Epithelial cell of prostate (primary cell): ENCODE results near the gene CFAP221.

Source experiments
- DNase-seq: peaks from one replicate; pipeline ENCODE4 v3.0.0-alpha.2; 2011; ENCODE audit warnings: low read depth, low spot score
- H3K27ac ChIP-seq: fragments of 450-650 bp; 2 replicates; pipeline ENCODE4 v1.5.1; 2017; ENCODE audit warnings: mild to moderate bottlenecking

The CFAP221 gene

DNA sequence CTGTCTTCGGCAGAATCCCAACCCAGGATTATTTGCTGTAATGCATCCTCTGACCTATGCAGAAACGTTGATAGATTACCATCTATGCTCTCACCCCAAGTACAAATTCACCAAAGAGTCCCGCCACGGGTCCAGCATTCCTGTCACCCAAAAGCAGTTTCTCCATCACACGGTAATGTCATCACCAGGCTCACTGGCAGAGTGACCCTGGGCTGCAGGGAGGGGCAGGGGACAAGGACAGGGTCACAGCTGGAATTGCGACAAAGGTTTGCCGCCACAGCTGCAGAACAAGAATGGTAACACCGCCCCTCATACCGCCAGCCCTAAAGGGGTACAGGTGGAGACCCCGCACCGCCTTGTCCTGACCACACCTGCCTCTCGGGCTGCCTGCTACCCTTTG, 94.0 kb downstream of the CFAP221 start:
- H3K27ac ChIP-seq: no peak overlapping the region
- no peak for DNase-seq

DNA sequence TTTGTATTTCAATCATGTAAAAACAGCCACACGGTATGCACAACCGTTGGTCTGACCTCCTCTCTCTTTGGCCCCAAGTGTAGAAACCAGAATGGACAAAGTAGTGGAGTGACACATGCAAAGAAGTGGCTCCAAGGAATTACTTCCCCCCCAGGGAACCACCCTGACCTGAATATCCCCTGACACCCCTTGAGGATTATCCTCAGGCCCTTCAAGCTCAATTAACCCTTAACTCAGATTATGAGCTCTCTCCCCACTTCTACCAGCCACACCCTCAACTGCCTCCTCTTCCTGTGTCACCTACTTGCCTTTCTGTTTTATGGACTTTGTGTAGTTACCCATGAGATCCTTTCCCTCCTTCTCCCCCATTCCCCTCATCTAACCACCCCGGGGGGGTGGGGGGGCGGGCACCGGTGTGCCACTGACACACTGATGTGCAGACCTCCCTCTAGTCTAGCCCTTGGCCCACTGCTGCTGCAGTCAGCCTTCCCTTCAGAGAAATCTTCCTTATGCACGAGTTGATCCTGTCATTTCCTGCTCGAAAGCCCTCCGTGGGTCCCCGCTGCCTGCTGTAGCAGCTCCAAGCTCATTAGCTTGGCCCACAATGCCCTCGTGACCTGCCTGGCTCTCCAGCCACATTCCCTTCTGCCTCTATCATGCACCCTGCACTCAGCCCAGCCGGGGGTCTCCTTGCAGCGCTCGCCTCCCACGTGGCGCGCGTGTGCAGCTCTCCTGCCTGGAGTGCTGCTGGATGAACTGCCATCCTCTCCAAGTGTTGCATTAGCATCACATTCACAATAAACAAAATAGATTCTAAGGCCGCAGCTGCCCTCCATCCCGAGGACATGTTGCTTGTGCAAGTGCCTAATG, 94.7 kb downstream of the CFAP221 start:
- H3K27ac ChIP-seq: no peak overlapping the region
- no peak for DNase-seq

DNA sequence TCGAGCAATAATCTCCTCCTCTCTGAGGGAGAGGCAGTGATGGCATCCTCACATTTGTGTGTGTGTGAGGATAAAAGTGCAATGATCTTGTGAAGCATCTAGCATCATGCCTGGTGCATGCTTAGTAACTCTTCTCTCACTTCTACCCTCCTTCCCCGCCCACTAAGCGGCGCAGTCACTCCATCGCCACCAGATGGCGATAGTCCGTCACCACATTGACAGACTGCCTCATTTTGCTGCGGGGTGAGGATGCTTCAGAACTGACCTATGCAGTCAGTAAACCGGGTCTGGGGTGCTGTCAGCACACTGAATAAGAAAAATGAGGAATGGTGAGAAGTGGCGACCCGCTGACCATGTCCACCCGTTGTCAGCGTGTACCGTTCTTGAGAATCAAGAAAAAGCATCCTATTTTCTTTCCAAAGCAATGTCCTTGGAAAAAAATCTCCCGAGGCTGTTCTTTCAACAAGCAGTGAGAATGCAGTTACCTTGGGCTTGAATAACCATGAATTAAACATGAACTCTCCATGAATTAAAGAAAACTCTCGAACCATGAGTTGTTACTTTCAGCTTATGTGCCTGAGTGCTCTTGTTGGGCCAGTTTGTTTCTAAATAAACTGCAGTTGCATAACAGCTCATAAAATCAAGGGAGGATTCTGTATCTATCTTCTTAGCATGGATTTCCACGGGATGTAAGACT, 97.5 kb downstream of the CFAP221 start:
- DNase-seq: peak; percentile 3
- H3K27ac ChIP-seq: no peak overlapping the region

DNA sequence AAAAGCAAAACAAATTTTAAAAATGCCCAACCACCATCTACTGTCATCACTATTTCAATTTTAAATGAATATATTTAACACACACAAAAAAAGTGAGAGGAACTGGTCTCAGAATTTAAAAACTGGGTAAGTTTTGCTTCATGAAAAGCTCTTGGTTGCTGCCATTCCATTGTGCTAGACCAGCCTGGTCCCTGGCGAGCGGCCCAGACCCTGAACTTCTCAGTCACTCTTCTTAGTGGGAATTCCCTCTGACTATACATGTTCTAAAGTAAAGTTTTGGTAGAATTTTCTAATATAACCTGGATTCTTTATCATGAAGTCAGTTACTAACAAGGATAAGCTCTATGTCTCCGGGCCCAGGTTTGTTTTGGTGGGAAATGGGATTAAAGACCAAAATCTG, 99.9 kb downstream of the CFAP221 start:
- DNase-seq: no peak
- H3K27ac ChIP-seq: no peak overlapping the region

DNA sequence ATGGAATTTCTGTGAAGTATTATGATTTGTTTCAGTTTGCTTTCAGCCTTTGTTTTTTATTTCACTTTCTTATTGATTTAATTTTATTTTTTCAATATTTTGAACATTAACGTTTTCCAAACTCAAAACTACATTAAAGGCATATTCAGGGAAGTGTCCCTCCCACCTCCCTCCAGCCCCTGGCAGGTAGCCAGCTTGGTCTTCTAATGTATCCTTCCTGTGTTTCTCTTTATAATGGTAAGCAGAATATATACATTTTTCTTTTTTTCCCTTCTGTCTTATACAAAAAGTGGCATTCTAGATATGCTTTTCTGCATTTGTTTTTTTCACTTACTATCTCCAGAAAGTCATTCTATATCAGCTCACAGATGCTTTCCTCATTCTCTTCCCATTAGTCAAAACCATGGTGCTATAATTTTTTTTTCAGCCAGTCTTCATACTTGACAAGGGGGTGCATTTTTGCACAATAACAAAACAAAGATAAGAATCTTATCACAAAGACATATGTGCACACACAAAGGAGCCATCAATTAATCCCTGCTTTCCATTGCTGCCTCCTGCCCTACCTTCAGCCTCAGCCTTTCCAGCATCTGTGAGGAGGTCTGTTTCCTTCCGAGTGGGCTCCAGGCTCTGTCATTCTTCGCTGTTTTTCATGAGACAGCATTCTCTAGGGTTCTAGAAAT, 101.1 kb downstream of the CFAP221 start:
- H3K27ac ChIP-seq: no peak overlapping the region
- no peak for DNase-seq

DNA sequence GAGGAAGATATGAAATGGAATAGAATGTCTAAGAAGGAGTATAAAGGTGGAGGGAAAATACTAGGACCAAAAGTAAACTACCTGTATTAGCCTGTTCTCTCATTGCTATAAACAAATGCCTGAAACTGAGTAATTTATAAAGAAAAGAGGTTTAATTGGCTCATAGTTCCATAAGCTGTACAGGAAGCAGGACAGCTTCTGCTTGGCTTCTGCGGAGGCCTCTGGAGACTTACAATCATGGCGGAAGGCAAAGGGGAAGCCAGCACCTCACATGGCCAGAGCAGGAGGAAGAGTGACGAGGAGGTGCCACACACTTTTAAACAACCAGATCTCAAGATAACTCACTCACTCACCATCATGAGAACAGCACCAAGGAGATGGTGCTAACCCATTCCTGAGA, 101.9 kb downstream of the CFAP221 start:
- DNase-seq: no peak
- H3K27ac ChIP-seq: no peak overlapping the region

DNA sequence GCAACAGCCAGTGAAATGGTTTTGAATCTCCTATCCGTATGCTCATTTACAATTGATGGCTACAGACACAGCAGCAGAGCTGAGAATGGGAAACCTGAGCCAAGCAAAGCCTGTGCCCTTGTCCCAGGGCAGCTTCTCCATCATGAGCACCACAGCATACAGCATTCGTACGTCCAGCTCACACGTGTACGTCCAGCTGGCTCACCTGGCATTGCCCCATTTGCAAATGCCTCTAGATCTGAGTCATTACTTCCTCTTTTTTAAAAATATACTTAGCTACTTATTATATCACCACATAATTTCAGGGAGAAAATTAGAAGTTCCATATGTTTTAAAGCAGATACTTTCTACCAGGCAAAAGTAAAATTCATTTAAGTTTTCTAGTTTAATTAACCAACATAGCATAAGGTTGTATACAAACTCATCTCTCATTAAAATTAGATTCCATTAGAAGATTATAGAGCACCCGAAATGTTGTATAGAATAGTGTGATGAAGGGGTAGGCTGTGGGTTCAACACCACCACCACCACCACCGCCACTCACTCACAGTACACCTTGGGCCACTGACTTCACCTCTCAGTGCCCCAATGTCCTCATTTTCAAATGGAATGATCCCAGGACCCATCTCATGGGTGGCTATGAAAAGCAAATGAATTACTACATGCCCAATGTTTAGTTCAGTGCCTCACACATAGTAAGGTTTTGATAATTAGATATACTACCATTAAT, 103.4 kb downstream of the CFAP221 start:
- no peak overlapping the region for H3K27ac ChIP-seq
- DNase-seq: peak; percentile 18

DNA sequence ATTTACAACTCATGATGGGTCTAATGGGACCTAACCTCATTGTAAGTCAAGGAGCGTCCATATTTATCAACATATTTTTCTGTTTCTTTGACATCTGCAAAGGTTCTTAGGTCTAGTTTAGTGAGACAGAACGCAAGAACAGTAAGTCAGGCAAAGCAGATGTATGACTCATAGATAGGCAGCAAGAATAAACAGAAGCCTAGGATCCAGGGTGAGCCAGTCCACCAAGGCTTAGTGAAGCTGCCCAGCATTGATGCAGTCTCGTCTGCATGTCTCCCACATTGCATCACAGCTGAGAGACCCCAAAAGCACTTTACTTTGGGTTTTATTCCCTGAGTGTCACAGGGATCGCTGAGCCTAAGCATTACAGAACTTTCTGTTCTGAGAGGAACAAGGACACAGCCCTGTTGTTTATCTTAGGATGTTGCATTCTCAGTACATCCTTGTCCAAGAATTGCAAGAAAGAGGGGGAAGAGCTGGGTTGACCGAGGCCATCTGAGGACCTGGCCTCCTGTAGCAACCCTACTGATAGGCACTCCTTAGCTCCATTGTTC, 105.2 kb downstream of the CFAP221 start:
- no peak overlapping the region for H3K27ac ChIP-seq
- DNase-seq: peak; percentile 6

DNA sequence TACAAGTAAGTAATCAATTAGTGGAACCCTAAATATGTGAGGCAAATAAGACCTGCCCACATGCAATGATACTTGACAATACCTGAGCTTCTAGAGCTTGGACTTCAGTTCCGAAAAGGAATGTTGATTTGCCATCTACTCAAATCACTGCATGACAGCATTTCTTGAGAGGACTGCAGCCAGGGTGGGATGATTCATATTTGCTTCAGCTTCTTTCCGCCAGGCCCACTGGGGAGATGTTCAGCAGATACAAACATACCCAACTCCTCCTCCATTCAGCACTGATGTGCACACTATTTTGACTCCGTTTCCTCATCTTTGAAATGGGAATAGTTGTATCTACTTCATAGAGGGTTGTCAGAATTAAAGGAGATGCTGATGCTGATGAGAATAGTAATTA, 106.0 kb downstream of the CFAP221 start:
- no peak overlapping the region for H3K27ac ChIP-seq

DNA sequence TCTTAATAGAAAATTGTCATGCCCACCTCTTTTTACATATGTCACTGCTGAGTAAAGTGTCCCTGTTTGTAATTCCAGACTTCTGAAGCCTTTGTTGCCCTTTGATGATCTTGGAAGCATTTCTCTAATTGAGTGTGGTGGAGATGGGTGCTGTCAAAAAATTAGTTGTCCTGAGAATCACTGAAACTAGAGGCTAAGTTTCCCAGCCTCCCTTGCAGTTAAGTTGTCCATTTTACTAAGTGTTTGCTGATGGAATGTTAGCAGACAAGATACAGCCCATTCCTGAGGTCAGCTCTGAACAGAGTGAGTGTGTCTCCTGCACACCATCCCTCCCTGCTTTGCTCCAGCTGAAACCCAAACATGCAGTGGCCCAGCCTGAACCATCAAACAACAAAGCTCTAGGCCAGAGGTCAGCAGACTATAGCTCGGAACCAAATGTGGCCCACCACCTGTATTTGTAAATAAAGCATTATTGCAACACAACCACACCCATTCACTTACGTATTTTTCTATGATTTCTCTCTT, 106.7 kb downstream of the CFAP221 start:
- H3K27ac ChIP-seq: no peak overlapping the region
- no peak for DNase-seq

More for the DNA sequence above, 106.0 kb downstream of the CFAP221 start:
- no peak for DNase-seq

DNA sequence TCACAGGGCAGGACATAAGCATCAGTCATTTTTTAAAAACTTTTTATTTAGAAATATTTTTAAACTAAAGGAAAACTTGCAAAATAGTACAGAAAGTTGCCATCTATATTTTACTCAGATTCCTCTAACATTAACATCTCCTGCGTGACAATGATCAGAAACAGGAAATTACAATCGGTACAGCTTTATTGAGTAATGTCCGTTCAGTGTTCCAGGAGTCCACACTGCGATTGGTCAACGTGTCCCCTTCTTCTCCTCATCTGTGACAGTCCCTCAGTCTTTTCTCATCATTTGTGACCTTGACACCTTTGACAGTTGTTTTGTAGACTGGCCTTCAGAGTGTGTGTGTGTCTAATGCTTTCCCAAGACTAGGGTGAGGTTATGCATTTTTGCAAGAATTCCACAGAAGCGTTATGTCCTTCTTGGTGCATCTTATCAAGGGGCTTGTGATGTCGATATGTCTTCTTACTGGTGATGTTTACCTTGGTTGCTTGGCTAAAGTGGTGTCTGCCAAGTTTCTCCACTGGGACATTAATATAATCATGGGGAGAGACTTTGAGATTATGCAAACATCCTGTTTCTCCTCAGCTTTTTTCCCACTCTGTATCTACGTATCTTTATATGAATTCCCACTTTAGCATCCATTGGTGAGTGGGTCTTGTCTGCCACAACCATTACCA, 113.4 kb downstream of the CFAP221 start:
- no peak overlapping the region for H3K27ac ChIP-seq
- no peak for DNase-seq

DNA sequence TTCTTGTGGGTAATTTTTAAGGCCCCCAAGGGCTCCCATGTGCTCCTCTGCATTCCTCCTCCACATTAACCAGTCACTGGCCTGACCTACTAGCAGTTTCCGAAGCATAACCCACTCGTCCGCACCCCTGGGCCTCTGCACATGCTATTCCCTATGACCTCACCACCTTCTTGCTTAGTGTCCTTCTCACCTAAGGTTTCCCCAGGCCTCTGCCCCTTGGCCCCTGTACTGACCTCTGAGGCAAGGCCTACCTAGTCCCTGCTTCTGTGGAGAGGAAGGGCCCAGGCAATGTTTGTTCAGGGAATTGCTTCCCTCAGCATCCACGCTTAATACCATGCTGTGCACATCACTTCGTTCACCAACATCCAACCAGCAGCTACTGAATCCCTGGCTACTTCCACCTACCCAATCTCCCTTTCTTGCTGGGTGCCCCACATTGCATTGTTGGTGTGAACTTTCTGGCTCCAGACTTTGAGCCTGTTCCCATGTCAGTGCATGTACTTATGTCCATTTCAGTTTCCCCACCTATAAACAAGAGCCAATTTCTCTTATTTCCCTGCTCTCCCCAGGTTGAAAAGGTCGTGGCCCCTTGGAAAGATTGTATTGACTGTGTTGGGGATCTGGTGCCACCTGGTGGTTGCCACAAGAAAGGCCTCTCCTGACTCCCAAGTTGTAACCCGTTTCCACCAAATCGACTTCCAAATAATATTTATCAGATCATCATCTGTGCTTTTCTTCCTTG, 115.5 kb downstream of the CFAP221 start:
- DNase-seq: no peak

DNA sequence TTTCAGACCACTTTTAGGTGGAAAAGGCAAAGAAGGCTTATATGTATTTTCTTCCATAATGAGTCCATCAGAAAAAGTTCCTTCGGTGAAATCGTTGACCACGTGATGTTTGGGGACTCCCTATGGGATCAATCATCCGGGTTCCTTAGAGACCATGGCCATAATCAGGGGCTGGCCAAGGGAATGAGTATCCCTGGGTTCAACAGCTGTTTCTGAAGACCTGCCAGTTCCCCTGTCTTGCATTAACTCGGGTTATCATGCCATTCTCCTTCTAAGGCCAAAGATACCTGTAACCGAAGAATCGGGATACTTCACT, 116.1 kb downstream of the CFAP221 start:
- no peak overlapping the region for H3K27ac ChIP-seq
- DNase-seq: no peak

More for the DNA sequence above, 115.5 kb downstream of the CFAP221 start:
- no peak overlapping the region for H3K27ac ChIP-seq

DNA sequence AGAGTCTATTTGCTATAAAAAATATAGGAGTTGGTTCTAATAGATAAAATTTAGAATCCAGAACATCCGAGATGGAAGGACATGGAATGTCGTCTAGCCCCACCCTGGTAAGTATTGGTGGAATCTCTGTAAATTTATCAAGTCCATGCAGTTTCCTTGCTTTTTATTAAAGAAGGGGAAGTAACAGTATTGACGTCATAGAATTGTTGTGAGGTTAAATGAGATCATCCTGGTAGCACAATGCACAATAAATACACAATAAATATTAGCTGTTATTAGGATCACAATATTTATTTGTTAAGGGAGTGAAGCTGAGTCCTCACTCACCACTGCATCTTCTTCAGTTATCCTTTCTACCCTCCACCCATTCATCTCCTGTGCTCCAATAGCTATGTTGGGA, 118.0 kb downstream of the CFAP221 start:
- no peak overlapping the region for H3K27ac ChIP-seq
- DNase-seq: no peak

DNA sequence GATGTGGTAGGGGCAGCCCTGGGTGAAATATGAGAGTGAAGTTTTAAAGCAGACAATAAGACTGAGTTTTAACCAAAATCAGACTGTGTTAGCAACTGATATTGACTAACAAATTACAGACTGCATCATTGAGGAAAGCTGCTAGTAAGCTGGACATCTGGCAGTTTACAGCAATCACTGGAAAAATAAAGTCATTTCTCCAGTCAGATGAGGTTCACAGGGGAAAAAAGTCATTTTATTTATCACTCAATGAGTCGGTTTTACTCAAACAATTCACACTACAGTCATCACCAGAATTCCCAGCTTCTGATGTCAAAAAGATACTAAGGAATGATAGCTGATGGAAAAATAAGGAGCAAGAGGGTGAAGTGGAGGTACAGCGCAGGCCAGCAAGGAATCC, 124.3 kb downstream of the CFAP221 start:
- DNase-seq: no peak
- H3K27ac ChIP-seq: no peak overlapping the region

DNA sequence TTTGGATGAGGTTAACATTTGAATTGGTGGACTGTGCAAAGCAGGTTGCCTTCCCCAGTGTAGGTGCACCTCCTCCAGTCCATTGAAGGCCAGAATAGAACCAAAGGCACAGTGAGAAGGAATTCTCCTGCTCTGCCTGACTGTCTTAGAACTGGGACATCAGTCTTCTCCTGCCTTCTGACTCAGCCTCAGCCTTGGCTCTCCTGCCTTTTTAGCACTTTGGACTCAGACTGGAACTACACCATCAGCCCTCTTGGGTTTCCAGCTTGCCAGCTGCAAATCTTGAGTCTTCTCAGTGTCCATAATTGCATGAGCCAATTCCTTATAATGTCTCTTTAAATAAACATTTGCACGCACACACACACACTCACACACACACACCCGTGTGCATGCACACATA, 126.8 kb downstream of the CFAP221 start:
- no peak overlapping the region for H3K27ac ChIP-seq
- DNase-seq: no peak

DNA sequence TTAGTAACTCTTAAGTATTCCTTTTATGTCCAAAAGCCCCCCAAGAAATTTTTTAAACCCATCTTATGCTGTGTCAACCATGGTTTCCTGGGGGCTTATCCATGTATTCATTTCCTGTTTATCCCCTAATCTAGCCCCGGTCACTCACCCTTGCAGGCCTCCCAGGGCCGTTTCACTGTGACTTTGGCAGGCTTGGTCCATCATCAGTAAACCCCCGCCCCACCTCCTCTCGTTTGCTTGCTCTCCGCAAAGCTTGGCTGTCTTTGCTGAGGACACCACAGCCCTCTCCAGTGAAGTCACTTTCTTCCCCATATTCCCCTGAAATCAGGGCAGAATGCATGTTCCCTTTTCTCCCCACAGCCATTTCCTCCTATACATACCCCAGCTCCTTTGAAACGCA, 127.5 kb downstream of the CFAP221 start:
- H3K27ac ChIP-seq: no peak overlapping the region
- no peak for DNase-seq

DNA sequence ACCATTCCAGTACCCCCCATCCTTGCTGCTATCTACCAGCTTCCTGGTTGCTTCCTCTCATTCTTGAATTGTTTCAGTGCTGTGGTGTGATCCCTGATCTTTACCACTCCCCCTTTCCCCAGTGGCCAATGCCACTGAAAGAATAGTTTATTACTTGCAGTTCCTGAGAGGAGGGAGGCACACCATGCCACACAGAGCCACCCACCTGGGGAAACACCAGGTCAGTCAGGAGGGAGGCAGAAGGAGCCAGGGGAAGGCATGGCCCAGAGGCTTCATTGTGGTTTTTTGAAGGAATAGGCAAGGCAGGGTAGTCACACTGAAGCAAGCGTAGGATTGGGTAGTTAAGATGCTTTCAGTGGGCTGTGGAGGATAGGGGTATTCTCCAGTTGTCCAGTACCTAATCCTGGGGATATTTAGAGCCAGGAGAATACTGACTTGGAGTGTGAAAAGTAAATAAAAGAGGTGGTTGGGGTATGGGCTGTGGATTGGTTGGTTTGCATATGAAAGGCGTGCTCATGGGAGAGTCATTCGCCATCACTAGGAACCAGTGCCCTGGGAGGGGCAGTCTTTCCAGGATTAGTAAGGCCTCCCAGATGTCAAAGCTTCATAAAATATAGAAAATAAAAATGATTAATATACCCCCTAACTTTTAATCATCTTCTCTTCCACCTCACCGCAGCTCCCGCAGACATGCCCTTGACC, 128.1 kb downstream of the CFAP221 start:
- H3K27ac ChIP-seq: no peak overlapping the region
- DNase-seq: no peak
